Measurements from ENCODE around the gene TRAF3. TPM values are rescaled to one million over a fixed set of nuclear protein-coding genes. Genes with fewer than 3 reads are reported as not detected.

Gene TRAF3
- total RNA-seq, 1 experiment from 2014 or later: 37.6 TPM

DNA sequence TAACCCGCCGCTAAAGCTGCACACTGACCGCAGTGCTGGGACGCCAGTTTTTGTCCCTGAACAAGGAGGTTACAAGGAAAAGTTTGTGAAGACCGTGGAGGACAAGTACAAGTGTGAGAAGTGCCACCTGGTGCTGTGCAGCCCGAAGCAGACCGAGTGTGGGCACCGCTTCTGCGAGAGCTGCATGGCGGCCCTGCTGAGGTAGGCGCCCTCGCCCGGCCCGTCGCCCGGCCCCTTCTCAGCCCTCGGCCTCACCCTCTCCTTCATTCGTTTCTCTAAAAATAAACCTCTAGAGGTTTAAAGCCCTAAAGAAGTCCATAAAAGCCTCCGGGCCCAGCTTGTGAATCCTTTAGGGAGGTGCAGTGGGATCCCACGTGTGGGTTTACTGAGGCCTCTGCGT is 93.0 kb downstream of the TRAF3 start:
- POLR2A ChIA-PET: no interaction called here

GRCh38 chr14:102870994-102871831 is 94.0 kb downstream of the TRAF3 start:
- TF ChIP-seq SIN3A (IDR thresholded peaks at IDR 0.05; ENCODE audit: borderline replicate concordance, insufficient read depth, low read depth, low read length) (no peak), TCF7L2 (IDR thresholded peaks at IDR 0.05; ENCODE audit: low read depth, low read length) (no peak), POLR2AphosphoS5 (IDR thresholded peaks at IDR 0.05; ENCODE audit: low read depth, low read length) (no peak), REST (IDR thresholded peaks at IDR 0.05; ENCODE audit: insufficient read depth in 1 of 2, low read depth in 2 of 2, low read length in 1 of 2) (no peak)
- TF ChIP-seq, protein P1, sequence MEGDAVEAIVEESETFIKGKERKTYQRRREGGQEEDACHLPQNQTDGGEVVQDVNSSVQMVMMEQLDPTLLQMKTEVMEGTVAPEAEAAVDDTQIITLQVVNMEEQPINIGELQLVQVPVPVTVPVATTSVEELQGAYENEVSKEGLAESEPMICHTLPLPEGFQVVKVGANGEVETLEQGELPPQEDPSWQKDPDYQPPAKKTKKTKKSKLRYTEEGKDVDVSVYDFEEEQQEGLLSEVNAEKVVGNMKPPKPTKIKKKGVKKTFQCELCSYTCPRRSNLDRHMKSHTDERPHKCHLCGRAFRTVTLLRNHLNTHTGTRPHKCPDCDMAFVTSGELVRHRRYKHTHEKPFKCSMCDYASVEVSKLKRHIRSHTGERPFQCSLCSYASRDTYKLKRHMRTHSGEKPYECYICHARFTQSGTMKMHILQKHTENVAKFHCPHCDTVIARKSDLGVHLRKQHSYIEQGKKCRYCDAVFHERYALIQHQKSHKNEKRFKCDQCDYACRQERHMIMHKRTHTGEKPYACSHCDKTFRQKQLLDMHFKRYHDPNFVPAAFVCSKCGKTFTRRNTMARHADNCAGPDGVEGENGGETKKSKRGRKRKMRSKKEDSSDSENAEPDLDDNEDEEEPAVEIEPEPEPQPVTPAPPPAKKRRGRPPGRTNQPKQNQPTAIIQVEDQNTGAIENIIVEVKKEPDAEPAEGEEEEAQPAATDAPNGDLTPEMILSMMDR (IDR thresholded peaks at IDR 0.05): no peak
- Histone ChIP-seq H3K9me3 (ENCODE audit: control insufficient read depth, insufficient read depth, low read depth, low read length) (no peaks in the 10 kb centered on the region), H3K36me3 (ENCODE audit: control insufficient read depth, insufficient read depth, low read length) (peaks cover 6% of the 10 kb centered on the region; the same call in 1 of the 2 replicates), H3K27me3 (ENCODE audit: control insufficient read depth, insufficient read depth, low read length) (no peaks in the 10 kb centered on the region), H3K4me3 (ENCODE audit: low read depth in 2 of 2, low read length in 2 of 2) (no peak overlapping the region), H3K27ac (ENCODE audit: low read length) (no peak overlapping the region), H3K4me1 (ENCODE audit: control insufficient read depth, insufficient read depth, low read length) (no peaks in the 10 kb centered on the region)
- intact Hi-C loops (cut with micrococcal nuclease; ENCODE audit: unreplicated experiment): no loop called here
- ATAC-seq (no peak), DNase-seq (ENCODE audit: low read depth, low spot score) (no peak)
- ChIA-PET POLR2A (no interaction called here), CTCF (no interaction called here)
- in situ Hi-C loops (cut with HindIII; ENCODE audit: low pct_unique_long_range_greater_than_20kb, low sequenced_read_pairs): no loop called here
- no TSS peak for BruUV-seq (replicated peaks)

More for the DNA sequence above, 93.0 kb downstream of the TRAF3 start:
- CTCF ChIA-PET: interaction anchor here (0.6 to 0.7 kb wide), 2 partner anchors 16 to 51 kb away, joined by 3 read pairs; no protein-coding TSS in a partner anchor
- H3K36me3 ChIP-seq (ENCODE audit: control insufficient read depth, insufficient read depth, low read length): peaks cover 2% of the 10 kb centered on the region; the same call in 1 of the 2 replicates
- no peak for DNase-seq (ENCODE audit: low read depth, low spot score)
- in situ Hi-C loops (cut with HindIII; ENCODE audit: low pct_unique_long_range_greater_than_20kb, low sequenced_read_pairs): no loop called here
- intact Hi-C loops (cut with micrococcal nuclease; ENCODE audit: unreplicated experiment): no loop called here
- no peak overlapping the region for H3K27ac ChIP-seq (ENCODE audit: low read length)
- H3K4me3 ChIP-seq (ENCODE audit: low read depth in 2 of 2, low read length in 2 of 2): no peak overlapping the region
- H3K27me3 ChIP-seq (ENCODE audit: control insufficient read depth, insufficient read depth, low read length): no peaks in the 10 kb centered on the region
- no peak for TF ChIP-seq TCF7L2 (IDR thresholded peaks at IDR 0.05; ENCODE audit: low read depth, low read length)
- no peak for TF ChIP-seq SIN3A (IDR thresholded peaks at IDR 0.05; ENCODE audit: borderline replicate concordance, insufficient read depth, low read depth, low read length)
- TF ChIP-seq, protein P1 (IDR thresholded peaks at IDR 0.05): no peak
- no peak for TF ChIP-seq POLR2AphosphoS5 (IDR thresholded peaks at IDR 0.05; ENCODE audit: low read depth, low read length)
- no peak for TF ChIP-seq REST (IDR thresholded peaks at IDR 0.05; ENCODE audit: insufficient read depth in 1 of 2, low read depth in 2 of 2, low read length in 1 of 2)
- no peak for ATAC-seq
- BruUV-seq (replicated peaks): no TSS peak
- no peaks in the 10 kb centered on the region for H3K4me1 ChIP-seq (ENCODE audit: control insufficient read depth, insufficient read depth, low read length)
- no peaks in the 10 kb centered on the region for H3K9me3 ChIP-seq (ENCODE audit: control insufficient read depth, insufficient read depth, low read depth, low read length)

All from Panc1 (cell line).